HCT116 (cell line): Measurements from ENCODE around the gene TMEM191B. TPM values are rescaled to one million over a fixed set of nuclear protein-coding genes. Genes with fewer than 3 reads are reported as not detected.
"Not testable (repeated sequence)": the region's sequence is repeated elsewhere in the genome, so short reads cannot be mapped to it uniquely, and the experiment has no call there.

Experiments
- ATAC-seq: fragments of 200-7000 bp; cut with Tn5 transposase; 2 replicates; pipeline ENCODE4 v1.9.1; 2020; ENCODE audit warnings: mild to moderate bottlenecking, moderate library complexity
- BruUV-seq: library from RNA; stranded (reverse); fragments of 400-500 nt; replicated peaks from 2 replicates; lab custom pipeline; 2021; lab: Mats Ljungman, UMichigan
- CTCF ChIA-PET: fragments of 300-600 bp; sonication (Branson Sonifier 250); formaldehyde crosslinking; loops from one replicate; lab custom pipeline; 2021; ENCODE audit warnings: antibody characterized with exemption; lab: Charles Lee
- POLR2A ChIA-PET: fragments of 300-600, 350-600 bp; sonication (Branson Sonifier 250); formaldehyde crosslinking; loops from one replicate; lab custom pipeline; 2021; ENCODE audit warnings: antibody characterized with exemption; lab: Charles Lee
- RAD21 ChIA-PET, 2 experiments: fragments of 300-600 bp; sonication (Branson Sonifier 250); formaldehyde crosslinking; loops; one replicate each; lab custom pipeline; 2023; ENCODE audit warnings: low total read pairs in 2 of 2; ENCODE audit not compliant: uncharacterized antibody in 2 of 2, unreplicated experiment in 2 of 2, low non-redundant PET in 1 of 2; lab: Charles Lee
- DNase-seq: peaks from one replicate; pipeline ENCODE4 v3.0.0-alpha.2; 2010; ENCODE audit warnings: low read depth, low spot score
- H2AFZ ChIP-seq: fragments of 200-600 bp; shearing (Covaris generic), sonication (generic); 2 replicates; pipeline ENCODE4 v1.6.1; 2017; ENCODE audit warnings: low read depth, mixed run types, mixed read lengths, antibody characterized with exemption, low read length; ENCODE audit not compliant: poor library complexity, severe bottlenecking
- H3K27ac ChIP-seq: 2 replicates; pipeline ENCODE4 v1.5.1; 2012; ENCODE audit warnings: low read depth, low read length
- H3K27me3 ChIP-seq: fragments of 200-600 bp; sonication (generic); 2 replicates; pipeline ENCODE4 v1.6.1; 2016; ENCODE audit warnings: mixed run types, low read length, mixed read lengths; ENCODE audit not compliant: insufficient read depth
- H3K36me3 ChIP-seq, 2 experiments: fragments of 200-500 bp in 1 of 2; fragments of 200-600 bp in 1 of 2; sonication (Bioruptor generic) in 1 of 2; sonication (generic) in 1 of 2; 2 replicates each; pipeline versions ENCODE4 v1.5.1 to v1.6.1; 2014 to 2016; ENCODE audit warnings: low read length in 2 of 2, inconsistent platforms in 1 of 2, mixed read lengths in 1 of 2, mixed run types in 1 of 2; ENCODE audit not compliant: insufficient read depth in 2 of 2, control insufficient read depth in 1 of 2
- H3K4me1 ChIP-seq, 2 experiments: fragments of 200-600 bp in 1 of 2; sonication (generic) in 1 of 2; 2 replicates each; pipeline versions ENCODE4 v1.5.1 to v1.6.1; 2012 to 2017; ENCODE audit warnings: low read length in 2 of 2, inconsistent platforms in 1 of 2, mild to moderate bottlenecking in 1 of 2, mixed read lengths in 1 of 2, mixed run types in 1 of 2, moderate library complexity in 1 of 2; ENCODE audit not compliant: insufficient read depth in 2 of 2, control insufficient read depth in 1 of 2
- H3K4me2 ChIP-seq: fragments of 200-600 bp; sonication (generic); 2 replicates; pipeline ENCODE4 v1.6.1; 2017; ENCODE audit warnings: mixed run types, low read length, mixed read lengths
- H3K4me3 ChIP-seq, 2 experiments: fragments of 200-600 bp in 1 of 2; sonication (generic) in 1 of 2; replicated peaks in 1 of 2; 2 replicates each; pipeline ENCODE4 v1.5.1; 2011 to 2016; ENCODE audit warnings: low read length in 2 of 2, control low read depth in 1 of 2, low read depth in 1 of 2, mild to moderate bottlenecking in 1 of 2, mixed read lengths in 1 of 2, mixed run types in 1 of 2
- H3K79me2 ChIP-seq: fragments of 200-600 bp; sonication (generic); 2 replicates; pipeline ENCODE4 v1.6.1; 2017; ENCODE audit warnings: mild to moderate bottlenecking, mixed run types, low read length, moderate library complexity, mixed read lengths; ENCODE audit not compliant: insufficient read depth
- H3K9ac ChIP-seq: fragments of 200-600 bp; sonication (generic); 2 replicates; pipeline ENCODE4 v1.6.1; 2016; ENCODE audit warnings: low read length, mixed read lengths
- H3K9me2 ChIP-seq: fragments of 200-600 bp; sonication (generic), shearing (Covaris generic); 2 replicates; pipeline ENCODE4 v1.6.1; 2017; ENCODE audit warnings: mixed run types, mild to moderate bottlenecking, moderate library complexity; ENCODE audit not compliant: insufficient read depth
- H3K9me3 ChIP-seq, 2 experiments: fragments of 200-500 bp in 1 of 2; fragments of 200-600 bp in 1 of 2; sonication (Bioruptor generic) in 1 of 2; sonication (generic) in 1 of 2; 2 replicates each; pipeline ENCODE4 v1.6.1; 2014 to 2017; ENCODE audit warnings: low read length in 2 of 2, mixed read lengths in 2 of 2, inconsistent platforms in 1 of 2, low read depth in 1 of 2, mild to moderate bottlenecking in 1 of 2, mixed run types in 1 of 2, moderate library complexity in 1 of 2; ENCODE audit not compliant: control insufficient read depth in 1 of 2, insufficient read depth in 1 of 2
- H4K20me1 ChIP-seq: fragments of 200-600 bp; sonication (generic), shearing (Covaris generic); 2 replicates; pipeline ENCODE4 v1.6.1; 2017; ENCODE audit warnings: mixed run types, mild to moderate bottlenecking, moderate library complexity; ENCODE audit not compliant: insufficient read depth
- intact Hi-C: fragments of 100-400 bp; cut with micrococcal nuclease; formaldehyde crosslinking; loops from 2 replicates; pipeline ENCODE4 v1.10.0; 2022
- total RNA-seq: library from RNA; stranded (reverse); gene quantifications from one replicate; pipeline ENCODE4 v1.2.1, GENCODE V29; 2021; ENCODE audit not compliant: unreplicated experiment

The TMEM191B gene
- total RNA-seq, 1 experiment from 2014 or later: 2.1 TPM

- H3K9me2 ChIP-seq, POLR2A ChIA-PET, H3K27me3 ChIP-seq, H3K9ac ChIP-seq, H3K4me1 ChIP-seq, H3K4me3 ChIP-seq, RAD21 ChIA-PET, H4K20me1 ChIP-seq, intact Hi-C loops, DNase-seq, H3K27ac ChIP-seq, H3K79me2 ChIP-seq, H3K36me3 ChIP-seq, CTCF ChIA-PET, H3K9me3 ChIP-seq, H2AFZ ChIP-seq, BruUV-seq, H3K4me2 ChIP-seq: not testable (repeated sequence)
- peak; percentile 62 for ATAC-seq
Measured at GRCh38 chr22:18558939-18559338, 31.3 kb downstream of the TMEM191B start.

DNA sequence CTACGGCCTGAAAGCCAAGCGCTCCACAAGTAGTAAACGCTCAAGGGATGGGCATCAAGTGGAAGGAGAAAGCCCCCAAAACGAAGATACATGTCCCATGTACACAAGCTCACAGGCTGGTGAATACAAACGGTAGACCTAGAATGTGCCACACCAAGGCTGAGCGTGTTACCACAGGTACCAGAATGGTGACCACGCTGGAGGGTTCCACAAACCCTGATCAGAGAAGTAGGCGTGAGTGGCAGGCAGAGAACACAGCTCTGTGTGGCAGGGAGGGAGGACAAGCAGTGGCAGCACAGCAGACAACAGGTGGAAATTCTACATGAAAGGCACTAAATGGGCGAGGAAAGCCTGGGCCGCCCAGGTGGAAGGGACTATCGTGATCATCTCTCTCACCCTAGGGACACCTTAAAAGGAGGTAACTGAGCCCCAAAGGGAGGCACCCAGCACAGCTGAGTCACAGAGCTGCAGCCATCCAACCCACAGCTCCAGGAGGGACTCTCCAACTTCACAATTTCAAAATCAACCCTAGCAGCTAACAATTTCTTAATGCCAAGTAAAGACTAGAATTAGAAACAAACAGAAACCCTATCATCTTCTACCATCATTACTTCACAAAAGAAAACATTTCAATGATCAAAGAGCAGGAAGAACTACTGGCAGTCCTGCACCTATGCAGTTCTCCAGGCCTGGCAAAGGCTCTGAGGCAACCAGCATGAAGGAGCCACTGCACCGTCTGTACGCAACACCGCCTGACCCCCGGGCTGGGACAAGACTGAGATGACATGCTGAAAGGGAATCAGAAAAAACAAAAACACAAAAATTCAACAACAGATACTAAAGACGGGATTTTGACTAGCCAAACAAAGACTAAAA is 32.7 kb downstream of the TMEM191B start:
- H3K27ac ChIP-seq, H2AFZ ChIP-seq, H4K20me1 ChIP-seq, H3K36me3 ChIP-seq, intact Hi-C loops, H3K4me2 ChIP-seq, H3K27me3 ChIP-seq, H3K4me3 ChIP-seq, H3K4me1 ChIP-seq, CTCF ChIA-PET, H3K9me3 ChIP-seq, H3K9me2 ChIP-seq, POLR2A ChIA-PET, H3K9ac ChIP-seq, ATAC-seq, DNase-seq, H3K79me2 ChIP-seq, BruUV-seq, RAD21 ChIA-PET: not testable (repeated sequence)

DNA sequence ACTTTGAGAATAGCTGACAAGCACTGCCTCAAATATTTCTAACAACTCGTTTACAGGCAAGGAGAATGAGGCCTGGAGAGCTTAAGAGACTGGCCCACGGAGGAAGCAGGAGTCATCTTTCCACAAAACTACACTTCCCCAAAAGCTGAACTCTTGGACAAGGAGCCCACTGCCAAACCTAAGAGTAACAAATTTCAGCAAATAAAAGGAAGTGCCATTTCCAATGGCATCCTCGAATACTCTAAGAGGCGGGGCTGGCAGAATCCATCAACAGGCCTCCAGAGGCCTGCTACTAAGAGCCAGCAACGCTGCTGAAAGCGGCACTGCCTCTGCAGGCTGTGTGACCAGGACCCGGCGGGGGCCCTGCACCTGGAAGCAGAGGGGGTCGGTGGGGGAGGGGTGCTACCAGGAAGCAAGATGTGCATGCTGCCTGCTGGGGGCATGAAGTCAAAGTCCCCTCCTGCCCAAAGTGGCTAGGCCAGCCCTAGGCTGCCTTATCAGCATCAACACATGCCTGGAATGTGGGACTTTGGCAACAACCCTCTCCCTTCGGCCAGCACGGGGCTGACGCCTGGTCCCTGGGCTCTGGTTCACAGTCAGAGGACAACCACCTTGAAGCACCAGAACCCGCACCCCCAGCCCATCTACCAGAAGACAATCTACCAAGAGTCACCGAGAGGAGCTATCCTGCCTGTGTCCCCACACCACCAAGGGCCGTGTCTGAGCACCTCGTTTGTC is 43.1 kb downstream of the TMEM191B start:
- H3K9me3 ChIP-seq, H3K4me3 ChIP-seq, H3K36me3 ChIP-seq, H3K27ac ChIP-seq, CTCF ChIA-PET, H3K79me2 ChIP-seq, H3K9ac ChIP-seq, H3K27me3 ChIP-seq, RAD21 ChIA-PET, H2AFZ ChIP-seq, POLR2A ChIA-PET, H3K4me1 ChIP-seq, H4K20me1 ChIP-seq, intact Hi-C loops, H3K4me2 ChIP-seq, DNase-seq, BruUV-seq, ATAC-seq, H3K9me2 ChIP-seq: not testable (repeated sequence)

GRCh38 chr22:18573483-18574164 is 46.0 kb downstream of the TMEM191B start:
- H2AFZ ChIP-seq, H3K27me3 ChIP-seq, H3K9me3 ChIP-seq, H3K4me2 ChIP-seq, H3K9me2 ChIP-seq, CTCF ChIA-PET, H3K79me2 ChIP-seq, POLR2A ChIA-PET, DNase-seq, BruUV-seq, H4K20me1 ChIP-seq, H3K4me3 ChIP-seq, H3K36me3 ChIP-seq, H3K9ac ChIP-seq, RAD21 ChIA-PET, ATAC-seq, intact Hi-C loops, H3K4me1 ChIP-seq, H3K27ac ChIP-seq: not testable (repeated sequence)
